Measurements from ENCODE around the gene ZNF512. TPM values are rescaled to one million over a fixed set of nuclear protein-coding genes. Genes with fewer than 3 reads are reported as not detected.

Gene ZNF512
- total and polyA plus RNA-seq, 2 of the 13 experiments (the other 11 are each of a cell fraction or from before 2014, with no cell fraction given): 29.8 to 31.0 TPM

DNA sequence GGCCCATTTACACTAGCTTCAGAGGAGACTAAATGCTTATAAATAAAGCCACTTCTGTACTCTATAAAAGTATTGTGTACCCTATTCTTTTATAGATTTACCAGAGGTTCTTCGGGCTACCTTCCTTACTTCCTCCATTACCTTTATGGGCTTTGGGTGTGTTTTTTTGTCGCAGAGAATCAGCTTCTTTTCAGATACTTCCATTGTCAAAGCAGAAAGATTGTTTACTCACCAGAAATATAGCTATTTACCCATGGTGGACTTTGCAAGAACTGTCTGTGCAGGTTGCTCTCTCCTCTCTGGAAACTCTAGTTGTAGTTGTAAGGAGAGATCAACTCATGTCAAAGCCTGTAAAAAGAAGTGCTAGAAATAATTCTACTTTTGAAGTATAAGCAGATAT lies 31.1 kb downstream of the ZNF512 start (continued):
- TF ChIP-seq ZNF670 (CRISPR knock-in tag; IDR thresholded peaks at IDR 0.05; ENCODE audit: borderline replicate concordance) (no peak), ZNF317 (CRISPR knock-in tag; IDR thresholded peaks at IDR 0.05) (peak; percentile 66; the same call in 1 of the 2 replicates), ZKSCAN8 (CRISPR knock-in tag; IDR thresholded peaks at IDR 0.05; ENCODE audit: borderline replicate concordance) (no peak), MATR3 (CRISPR knock-in tag; IDR thresholded peaks at IDR 0.05) (no peak), SOX13 (IDR thresholded peaks at IDR 0.05) (no peak), SOX13 (CRISPR knock-in tag; conservative IDR thresholded peaks at IDR 0.05 in 1 of 2, IDR thresholded peaks at IDR 0.05 in 1 of 2) (peak in 1 of 2 experiments; percentile 42; a peak in 2 of 4 replicates), ZNF451 (CRISPR knock-in tag; IDR thresholded peaks at IDR 0.05) (no peak), FOXA3 (CRISPR knock-in tag; IDR thresholded peaks at IDR 0.05) (peak; percentile 65), ZSCAN21 (CRISPR knock-in tag; IDR thresholded peaks at IDR 0.05; ENCODE audit: borderline replicate concordance) (no peak), ZBTB1 (CRISPR knock-in tag; IDR thresholded peaks at IDR 0.05; ENCODE audit: borderline replicate concordance) (no peak), PPARG (CRISPR knock-in tag; conservative IDR thresholded peaks at IDR 0.05) (0 out of 2 replicates have a peak, but pooled peaks have one; percentile 16), HNRNPH1 (optimal IDR thresholded peaks at IDR 0.05; ENCODE audit: low read depth, low read length) (no peak), SAP130 (CRISPR knock-in tag; IDR thresholded peaks at IDR 0.05; ENCODE audit: low read depth) (0 out of 2 replicates have a peak, but pooled peaks have one; percentile 27), TCF12 (IDR thresholded peaks at IDR 0.05) (no peak), TCF12 (CRISPR knock-in tag; IDR thresholded peaks at IDR 0.05) (no peak), ZNF292 (CRISPR knock-in tag; IDR thresholded peaks at IDR 0.05; ENCODE audit: borderline replicate concordance, low read depth) (no peak)
- TF ChIP-seq, protein P1, sequence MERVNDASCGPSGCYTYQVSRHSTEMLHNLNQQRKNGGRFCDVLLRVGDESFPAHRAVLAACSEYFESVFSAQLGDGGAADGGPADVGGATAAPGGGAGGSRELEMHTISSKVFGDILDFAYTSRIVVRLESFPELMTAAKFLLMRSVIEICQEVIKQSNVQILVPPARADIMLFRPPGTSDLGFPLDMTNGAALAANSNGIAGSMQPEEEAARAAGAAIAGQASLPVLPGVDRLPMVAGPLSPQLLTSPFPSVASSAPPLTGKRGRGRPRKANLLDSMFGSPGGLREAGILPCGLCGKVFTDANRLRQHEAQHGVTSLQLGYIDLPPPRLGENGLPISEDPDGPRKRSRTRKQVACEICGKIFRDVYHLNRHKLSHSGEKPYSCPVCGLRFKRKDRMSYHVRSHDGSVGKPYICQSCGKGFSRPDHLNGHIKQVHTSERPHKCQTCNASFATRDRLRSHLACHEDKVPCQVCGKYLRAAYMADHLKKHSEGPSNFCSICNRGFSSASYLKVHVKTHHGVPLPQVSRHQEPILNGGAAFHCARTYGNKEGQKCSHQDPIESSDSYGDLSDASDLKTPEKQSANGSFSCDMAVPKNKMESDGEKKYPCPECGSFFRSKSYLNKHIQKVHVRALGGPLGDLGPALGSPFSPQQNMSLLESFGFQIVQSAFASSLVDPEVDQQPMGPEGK (CRISPR knock-in tag; IDR thresholded peaks at IDR 0.05): no peak
- TF ChIP-seq, protein P2, sequence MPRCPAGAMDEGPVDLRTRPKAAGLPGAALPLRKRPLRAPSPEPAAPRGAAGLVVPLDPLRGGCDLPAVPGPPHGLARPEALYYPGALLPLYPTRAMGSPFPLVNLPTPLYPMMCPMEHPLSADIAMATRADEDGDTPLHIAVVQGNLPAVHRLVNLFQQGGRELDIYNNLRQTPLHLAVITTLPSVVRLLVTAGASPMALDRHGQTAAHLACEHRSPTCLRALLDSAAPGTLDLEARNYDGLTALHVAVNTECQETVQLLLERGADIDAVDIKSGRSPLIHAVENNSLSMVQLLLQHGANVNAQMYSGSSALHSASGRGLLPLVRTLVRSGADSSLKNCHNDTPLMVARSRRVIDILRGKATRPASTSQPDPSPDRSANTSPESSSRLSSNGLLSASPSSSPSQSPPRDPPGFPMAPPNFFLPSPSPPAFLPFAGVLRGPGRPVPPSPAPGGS (CRISPR knock-in tag; IDR thresholded peaks at IDR 0.05): no peak
- TF ChIP-seq, protein P3, sequence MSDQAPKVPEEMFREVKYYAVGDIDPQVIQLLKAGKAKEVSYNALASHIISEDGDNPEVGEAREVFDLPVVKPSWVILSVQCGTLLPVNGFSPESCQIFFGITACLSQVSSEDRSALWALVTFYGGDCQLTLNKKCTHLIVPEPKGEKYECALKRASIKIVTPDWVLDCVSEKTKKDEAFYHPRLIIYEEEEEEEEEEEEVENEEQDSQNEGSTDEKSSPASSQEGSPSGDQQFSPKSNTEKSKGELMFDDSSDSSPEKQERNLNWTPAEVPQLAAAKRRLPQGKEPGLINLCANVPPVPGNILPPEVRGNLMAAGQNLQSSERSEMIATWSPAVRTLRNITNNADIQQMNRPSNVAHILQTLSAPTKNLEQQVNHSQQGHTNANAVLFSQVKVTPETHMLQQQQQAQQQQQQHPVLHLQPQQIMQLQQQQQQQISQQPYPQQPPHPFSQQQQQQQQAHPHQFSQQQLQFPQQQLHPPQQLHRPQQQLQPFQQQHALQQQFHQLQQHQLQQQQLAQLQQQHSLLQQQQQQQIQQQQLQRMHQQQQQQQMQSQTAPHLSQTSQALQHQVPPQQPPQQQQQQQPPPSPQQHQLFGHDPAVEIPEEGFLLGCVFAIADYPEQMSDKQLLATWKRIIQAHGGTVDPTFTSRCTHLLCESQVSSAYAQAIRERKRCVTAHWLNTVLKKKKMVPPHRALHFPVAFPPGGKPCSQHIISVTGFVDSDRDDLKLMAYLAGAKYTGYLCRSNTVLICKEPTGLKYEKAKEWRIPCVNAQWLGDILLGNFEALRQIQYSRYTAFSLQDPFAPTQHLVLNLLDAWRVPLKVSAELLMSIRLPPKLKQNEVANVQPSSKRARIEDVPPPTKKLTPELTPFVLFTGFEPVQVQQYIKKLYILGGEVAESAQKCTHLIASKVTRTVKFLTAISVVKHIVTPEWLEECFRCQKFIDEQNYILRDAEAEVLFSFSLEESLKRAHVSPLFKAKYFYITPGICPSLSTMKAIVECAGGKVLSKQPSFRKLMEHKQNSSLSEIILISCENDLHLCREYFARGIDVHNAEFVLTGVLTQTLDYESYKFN (CRISPR knock-in tag; conservative IDR thresholded peaks at IDR 0.05): peak; percentile 53
